HG03025 (cell line): ENCODE measurements around the gene ATMIN.

ENCODE experiments used
- ATAC-seq: cut with Tn5 transposase; IDR thresholded peaks from one replicate; pipeline ENCODE4 v1.9.1; 2021; ENCODE audit warnings: mild to moderate bottlenecking, moderate library complexity; ENCODE audit not compliant: unreplicated experiment, low FRiP score

ATMIN gene

DNA sequence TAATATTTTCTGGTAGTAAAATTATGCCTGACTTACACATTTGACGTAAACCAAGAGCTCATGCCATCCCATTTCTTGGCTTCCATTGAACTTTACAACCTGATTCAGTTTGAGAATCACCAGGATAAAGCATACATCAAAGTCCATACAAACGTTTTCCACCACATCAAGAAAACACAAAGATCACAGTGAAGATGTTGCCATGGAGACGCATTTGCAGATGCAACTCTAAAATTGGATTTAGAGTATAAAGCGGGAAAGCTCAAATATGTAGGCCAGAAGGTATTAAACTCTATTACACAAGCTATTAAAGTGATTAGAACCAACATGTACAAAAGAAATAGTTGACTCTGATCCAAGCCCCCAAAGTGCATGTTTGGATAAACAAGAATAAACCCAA is 31.0 kb downstream of the ATMIN start:
- no peak for ATAC-seq

DNA sequence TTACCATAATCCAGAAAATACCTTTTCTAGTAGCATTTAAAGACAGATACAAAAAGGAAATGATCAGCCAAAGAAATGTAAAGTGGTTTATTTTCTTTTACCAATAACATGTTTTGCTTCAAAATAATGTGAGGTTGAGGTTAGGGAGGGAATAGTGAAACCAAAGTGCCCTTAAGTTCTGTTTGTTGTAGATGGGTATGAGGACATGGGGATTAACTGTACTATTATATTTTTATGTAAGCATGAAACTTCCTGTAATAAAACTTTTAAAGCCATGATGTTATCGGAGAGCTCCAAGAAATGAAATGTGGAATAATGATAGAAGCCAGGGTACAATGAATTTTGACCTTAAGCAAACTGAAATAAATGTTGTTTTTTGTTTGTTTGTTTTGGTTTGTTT is 31.5 kb downstream of the ATMIN start:
- no peak for ATAC-seq

DNA sequence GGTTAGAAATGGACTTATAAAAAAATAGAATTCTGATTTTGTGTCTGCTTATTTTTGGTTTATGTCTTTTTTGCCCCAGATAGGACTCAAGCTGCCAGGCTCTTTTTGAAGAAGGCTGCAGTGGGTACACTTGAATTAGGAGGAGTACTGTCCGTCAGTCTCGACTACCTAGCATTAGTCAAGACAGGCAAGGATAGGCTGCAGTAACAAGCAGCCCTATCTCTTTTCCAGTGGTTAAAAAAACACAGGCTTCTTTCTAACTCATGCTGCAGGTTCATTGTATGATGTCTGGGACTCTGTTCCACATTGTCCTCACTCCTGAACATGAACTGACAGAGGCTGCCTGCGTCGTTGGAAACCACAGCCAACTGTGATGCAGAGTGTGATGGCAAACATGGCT is 33.4 kb downstream of the ATMIN start:
- no peak for ATAC-seq

GRCh38 chr16:81070979-81071378 is 35.3 kb downstream of the ATMIN start:
- no peak for ATAC-seq

DNA sequence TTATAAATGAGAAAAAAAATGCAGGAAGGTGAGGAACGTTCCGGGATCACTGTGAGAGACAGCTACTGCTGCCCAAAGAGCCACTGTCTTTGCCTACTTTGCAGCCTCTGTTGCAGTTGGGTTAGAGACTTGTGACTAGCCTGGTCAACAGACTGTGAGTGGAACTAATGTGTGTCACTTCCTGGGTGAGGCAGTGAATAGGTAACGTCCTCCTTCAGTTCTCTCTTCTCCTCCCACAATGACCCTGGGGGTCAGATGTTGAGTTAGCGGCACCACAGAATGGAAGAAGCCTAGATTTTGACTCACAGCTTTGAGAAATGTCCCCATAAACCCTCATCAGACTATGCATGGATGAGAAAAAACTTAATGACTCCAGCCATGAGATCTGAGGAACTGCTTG is 36.2 kb downstream of the ATMIN start:
- ATAC-seq: no peak

- ATAC-seq: no peak
Measured at GRCh38 chr16:81073560-81074330, 38.1 kb downstream of the ATMIN start.

DNA sequence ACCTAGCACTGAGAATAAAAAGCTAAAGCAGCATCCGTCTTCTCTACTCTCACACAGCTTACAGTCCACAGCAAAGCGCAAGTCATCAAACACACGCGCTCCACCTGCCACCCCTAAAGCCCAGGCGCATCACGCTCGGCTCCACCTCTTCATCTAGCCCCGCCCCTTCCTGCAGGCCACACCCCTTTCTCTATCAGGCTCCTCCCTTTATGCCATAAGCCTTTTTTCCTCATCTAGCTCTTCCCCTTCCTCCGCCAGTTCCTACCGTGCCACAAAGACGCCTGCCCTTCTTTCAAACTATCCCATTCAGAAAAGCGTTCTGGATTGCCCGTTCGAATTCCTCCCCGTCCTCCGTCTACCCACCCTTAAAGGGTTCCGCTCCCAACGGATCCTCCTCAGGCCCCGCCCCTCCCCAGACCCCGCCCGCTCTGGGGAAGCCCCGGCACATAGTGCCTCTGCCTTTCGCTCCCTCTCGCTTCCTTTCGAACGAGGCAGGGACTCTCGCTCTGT is 41.0 kb downstream of the ATMIN start:
- ATAC-seq: peak; percentile 86

GRCh38 chr16:81077076-81077940 is 41.7 kb downstream of the ATMIN start, which contains the start of gene C16orf46:
Gene C16orf46 (minus strand): TSS chr16:81077238. CDS start chr16:81063955, 13,283 bp downstream.
- ATAC-seq: peak; percentile 97

DNA sequence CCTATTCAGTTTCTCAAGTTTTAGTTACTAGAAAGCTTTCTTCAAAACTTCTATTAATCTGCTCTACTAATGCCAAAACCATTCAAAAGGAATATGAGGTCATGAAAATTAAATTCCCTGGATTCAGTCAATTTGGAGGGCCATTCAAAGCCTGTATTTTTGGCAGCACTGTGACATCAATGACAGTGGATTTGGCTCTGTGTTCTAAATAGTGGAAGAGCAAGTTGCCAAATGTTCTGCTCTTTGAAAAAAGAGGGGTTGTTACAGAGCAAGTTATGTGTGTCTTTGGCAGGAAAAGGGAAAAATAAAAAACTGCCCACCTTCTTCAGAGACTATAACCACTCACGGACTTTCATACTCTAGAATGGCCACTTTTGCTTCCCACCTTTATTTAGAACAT is 44.6 kb downstream of the ATMIN start:
- ATAC-seq: no peak

DNA sequence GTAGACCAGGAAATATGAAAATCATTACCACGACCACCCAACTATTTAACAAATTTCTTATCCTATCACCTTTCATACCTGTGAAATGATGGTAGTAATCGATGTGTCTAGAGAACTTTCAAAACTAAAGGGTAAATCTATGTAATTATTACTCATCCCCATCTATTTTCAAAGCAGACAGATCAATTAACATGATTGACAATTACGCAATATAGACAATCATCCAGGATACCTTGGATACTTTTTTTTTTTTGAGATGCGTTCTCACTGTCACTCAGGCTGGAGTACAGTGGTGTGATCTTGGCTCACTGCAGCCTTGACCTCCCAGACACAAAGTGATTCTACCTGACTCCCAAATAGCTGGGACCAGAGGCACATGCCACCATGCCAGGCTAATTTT is 45.4 kb downstream of the ATMIN start:
- no peak for ATAC-seq

GRCh38 chr16:81088836-81089235 is 53.2 kb downstream of the ATMIN start:
- no peak for ATAC-seq

DNA sequence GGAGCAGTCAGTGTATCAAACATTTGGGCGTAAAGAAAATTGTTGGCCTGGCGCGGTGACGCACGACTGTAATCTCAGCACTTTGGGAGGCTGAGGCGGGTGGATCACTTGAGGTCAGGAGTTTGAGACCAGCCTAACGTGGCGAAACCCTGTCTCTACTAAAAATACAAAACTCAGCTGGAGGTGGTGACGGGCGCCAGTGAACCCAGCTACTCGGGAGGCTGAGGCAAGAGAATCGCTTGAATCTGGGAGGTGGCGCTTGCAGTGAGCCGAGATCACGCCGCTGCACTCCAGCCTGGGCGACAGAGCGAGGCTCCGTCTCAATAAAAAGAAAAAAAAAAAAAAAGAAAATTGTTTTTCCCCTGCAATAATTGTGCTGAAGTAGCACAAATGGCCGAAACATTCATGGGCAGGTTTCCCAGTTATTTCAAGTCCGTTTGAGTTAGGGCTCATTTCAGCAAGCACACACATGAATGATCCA is 59.2 kb downstream of the ATMIN start:
- no peak for ATAC-seq

DNA sequence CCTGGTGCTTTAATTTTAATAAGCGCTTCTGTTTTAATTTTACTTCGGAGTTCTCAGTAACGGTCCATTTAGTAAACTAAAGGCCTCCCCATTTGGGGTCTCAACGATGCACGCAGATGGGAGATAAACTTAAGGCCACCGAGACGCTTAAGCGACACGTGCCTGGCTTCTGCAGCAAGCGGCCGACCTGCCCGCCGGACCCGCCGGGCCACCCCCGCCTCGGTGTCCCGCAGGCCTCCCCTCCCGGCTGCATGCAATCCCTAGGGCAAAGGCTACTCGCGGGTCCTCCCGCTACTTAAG is 60.0 kb downstream of the ATMIN start:
- peak; percentile 12 for ATAC-seq

- ATAC-seq: peak; percentile 98
Measured at GRCh38 chr16:81095953-81096714, 60.5 kb downstream of the ATMIN start, which contains the start of gene GCSH. Gene GCSH (minus strand): TSS chr16:81096395. CDS start chr16:81096278, 117 bp downstream.

DNA sequence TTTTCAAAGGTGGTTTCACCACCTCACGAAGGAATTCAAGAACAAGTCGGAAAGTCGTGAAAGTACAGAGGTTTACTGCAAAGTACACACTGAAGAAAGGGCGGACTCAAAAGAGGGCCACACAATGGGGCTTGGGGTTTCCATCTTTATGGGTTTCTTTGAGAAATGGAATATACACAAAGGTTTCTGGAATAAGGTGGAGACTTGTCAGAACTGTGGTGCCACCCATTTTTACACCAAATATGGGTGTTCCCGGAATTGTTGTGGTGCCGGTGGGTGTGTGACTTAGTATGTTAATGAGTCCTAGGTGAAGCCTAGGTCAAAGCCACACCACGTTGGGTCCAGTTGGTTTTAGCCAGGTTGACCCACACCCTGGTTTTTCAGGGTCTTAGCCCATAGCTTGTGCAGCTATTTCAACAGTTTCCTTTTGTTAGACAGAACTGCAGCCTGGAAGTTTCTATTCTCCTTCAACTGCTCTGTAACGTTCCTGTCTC is 61.1 kb downstream of the ATMIN start:
- ATAC-seq: no peak
